Chondrocyte (in vitro differentiated cells): ENCODE measurements around the gene NKAP. TPM values are rescaled to one million over a fixed set of nuclear protein-coding genes. Genes with fewer than 3 reads are reported as not detected.

Experiments
- DNase-seq: peaks from one replicate; pipeline ENCODE4 v3.0.0; 2021; ENCODE audit warnings: mixed read lengths, low spot score
- H3K27ac Mint-ChIP-seq: one replicate; pipeline ENCODE4 v1.8.0; 2021; ENCODE audit warnings: mild to moderate bottlenecking, moderate library complexity, mixed read lengths; ENCODE audit not compliant: unreplicated experiment
- H3K27me3 Mint-ChIP-seq: 2 replicates; pipeline ENCODE4 v1.8.0; 2021; ENCODE audit warnings: low read depth, mixed read lengths
- H3K36me3 Mint-ChIP-seq: 2 replicates; pipeline ENCODE4 v1.8.0; 2021; ENCODE audit warnings: low read depth, mixed read lengths
- H3K4me1 Mint-ChIP-seq: 2 replicates; pipeline ENCODE4 v1.8.0; 2021; ENCODE audit warnings: low read depth, mild to moderate bottlenecking, mixed read lengths
- H3K4me3 Mint-ChIP-seq: one replicate; pipeline ENCODE4 v1.8.0; 2021; ENCODE audit warnings: mild to moderate bottlenecking, moderate library complexity, mixed read lengths; ENCODE audit not compliant: unreplicated experiment
- H3K9me3 Mint-ChIP-seq: 2 replicates; pipeline ENCODE4 v1.8.0; 2021; ENCODE audit warnings: low read depth, mixed read lengths
- CTCF ChIP-seq: fragments of 200-600 bp; sonication (generic); IDR thresholded peaks from 2 replicates; pipeline ENCODE4 v1.5.0; 2021; ENCODE audit warnings: antibody characterized with exemption, mild to moderate bottlenecking, moderate library complexity
- long read RNA-seq: library from polyadenylated mRNA; stranded (forward); transcript quantifications from one replicate; pipeline ENCODE4 v2.0.0, GENCODE V29; 2021
- total RNA-seq: library from RNA; stranded (reverse); gene quantifications from 3 replicates; pipeline ENCODE4 v1.2.1, GENCODE V29; 2021

The NKAP gene
- 6.4 to 9.8 TPM (median 6.7 TPM) in 3 replicates for total RNA-seq
- long read RNA-seq, full-length matches to known transcripts = 19 of 22 reads
- long read RNA-seq, partial matches to known transcripts = 3 of 22 reads
- long read RNA-seq, other reads (novel, unspliced or antisense) = 0 of 22 reads

GRCh38 chrX:119943185-119943988 is at the start of gene NKAP:
NKAP (minus strand) TSS chrX:119943751; CDS start chrX:119943605, 146 bp downstream.
- peak within 1 kb of the TSS; percentile 97 for H3K27ac Mint-ChIP-seq
- no peaks in the 10 kb centered on the region for H3K36me3 Mint-ChIP-seq
- no peak for DNase-seq
- H3K27me3 Mint-ChIP-seq = no peaks in the 10 kb centered on the region
- peaks cover 18% of the 10 kb centered on the region for H3K4me1 Mint-ChIP-seq
- H3K9me3 Mint-ChIP-seq = peaks cover 5% of the 10 kb centered on the region
- peak; percentile 21 for TF ChIP-seq CTCF
- H3K4me3 Mint-ChIP-seq = peak within 1 kb of the TSS; percentile 89

GRCh38 chrX:119991005-119991787 is 47.6 kb upstream of the NKAP start:
- H3K4me3 Mint-ChIP-seq = peak overlapping the region; percentile 71
- H3K4me1 Mint-ChIP-seq = peaks cover 9% of the 10 kb centered on the region
- H3K27me3 Mint-ChIP-seq = peaks cover 48% of the 10 kb centered on the region
- H3K36me3 Mint-ChIP-seq = no peaks in the 10 kb centered on the region
- DNase-seq = no peak
- peaks cover 6% of the 10 kb centered on the region for H3K9me3 Mint-ChIP-seq
- H3K27ac Mint-ChIP-seq = no peak overlapping the region
- no peak for TF ChIP-seq CTCF

- H3K9me3 Mint-ChIP-seq = peaks cover 8% of the 10 kb centered on the region
- peak overlapping the region; percentile 71 for H3K4me3 Mint-ChIP-seq
- H3K4me1 Mint-ChIP-seq = peaks cover 9% of the 10 kb centered on the region
- peaks cover 44% of the 10 kb centered on the region for H3K27me3 Mint-ChIP-seq
- no peak for DNase-seq
- H3K27ac Mint-ChIP-seq = no peak overlapping the region
- no peak for TF ChIP-seq CTCF
- H3K36me3 Mint-ChIP-seq = no peaks in the 10 kb centered on the region
Measured at GRCh38 chrX:119990556-119991004, 47.0 kb upstream of the NKAP start.

GRCh38 chrX:119989905-119990555 is 46.5 kb upstream of the NKAP start:
- peak overlapping the region; percentile 71 for H3K4me3 Mint-ChIP-seq
- DNase-seq = no peak
- H3K27ac Mint-ChIP-seq = no peak overlapping the region
- no peak for TF ChIP-seq CTCF
- peaks cover 9% of the 10 kb centered on the region for H3K4me1 Mint-ChIP-seq
- peaks cover 14% of the 10 kb centered on the region for H3K9me3 Mint-ChIP-seq
- no peaks in the 10 kb centered on the region for H3K36me3 Mint-ChIP-seq
- H3K27me3 Mint-ChIP-seq = peaks cover 39% of the 10 kb centered on the region

- TF ChIP-seq CTCF = no peak
- DNase-seq = no peak
- peaks cover 19% of the 10 kb centered on the region for H3K27me3 Mint-ChIP-seq
- H3K9me3 Mint-ChIP-seq = peaks cover 19% of the 10 kb centered on the region
- H3K36me3 Mint-ChIP-seq = no peaks in the 10 kb centered on the region
- peaks cover 9% of the 10 kb centered on the region for H3K4me1 Mint-ChIP-seq
- H3K27ac Mint-ChIP-seq = no peak overlapping the region
- H3K4me3 Mint-ChIP-seq = no peak overlapping the region
Measured at GRCh38 chrX:119986203-119986602, 42.7 kb upstream of the NKAP start.
